Subcutaneous abdominal adipose tissue (tissue), 5 donors: Measurements from ENCODE around the gene ATP8B3.
A peak's percentile ranks its signal among the peaks of the same experiment; 100 is the strongest.

ENCODE experiments used
- H3K27ac ChIP-seq: one replicate; pipeline ENCODE4 v1.7.0; 2013; ENCODE audit warnings: low read depth, mild to moderate bottlenecking, inconsistent platforms, low read length, moderate library complexity
- H3K27me3 ChIP-seq, 5 donors: one replicate each; pipeline ENCODE4 v1.7.0; 2013; ENCODE audit warnings: low read length in 5 of 5, inconsistent platforms in 1 of 5; ENCODE audit not compliant: control insufficient read depth in 5 of 5, insufficient read depth in 4 of 5
- H3K36me3 ChIP-seq, 5 donors: one replicate each; pipeline ENCODE4 v1.7.0; 2013; ENCODE audit warnings: low read length in 5 of 5; ENCODE audit not compliant: control insufficient read depth in 5 of 5, insufficient read depth in 5 of 5
- H3K4me1 ChIP-seq, 5 donors: one replicate each; pipeline ENCODE4 v1.7.0; 2013; ENCODE audit warnings: low read length in 5 of 5, mild to moderate bottlenecking in 3 of 5, moderate library complexity in 1 of 5; ENCODE audit not compliant: control insufficient read depth in 5 of 5, insufficient read depth in 5 of 5
- H3K4me3 ChIP-seq, 5 donors: one replicate each; pipeline ENCODE4 v1.7.0; 2013; ENCODE audit warnings: low read length in 5 of 5, low read depth in 1 of 5
- H3K9ac ChIP-seq, 5 donors: one replicate each; pipeline ENCODE4 v1.7.0; 2013; ENCODE audit warnings: low read length in 5 of 5, mild to moderate bottlenecking in 4 of 5, moderate library complexity in 3 of 5
- H3K9me3 ChIP-seq, 5 donors: one replicate each; pipeline ENCODE4 v1.7.0; 2013; ENCODE audit warnings: low read length in 5 of 5; ENCODE audit not compliant: control insufficient read depth in 5 of 5
- donor health status: healthy.
- donor health status: healthy.
- donor health status: healthy.
- donor health status: healthy.
- donor health status: healthy.

ATP8B3 gene

GRCh38 chr19:1817553-1818179, 5.6 kb upstream of the ATP8B3 start:
- Histone ChIP-seq H3K4me3 (no peak overlapping the region), H3K4me1 (peaks cover 0 to 9% (median 8%) of the 10 kb centered on the region in 5 donors), H3K9me3 (no peaks in the 10 kb centered on the region), H3K9ac (no peak overlapping the region), H3K27ac (no peak overlapping the region), H3K27me3 (no peaks in the 10 kb centered on the region), H3K36me3 (peaks cover 0 to 79% (median 67%) of the 10 kb centered on the region in 5 donors)

- Histone ChIP-seq H3K4me3 (no peak overlapping the region), H3K36me3 (peaks cover 0 to 69% (median 58%) of the 10 kb centered on the region in 5 donors), H3K9me3 (no peaks in the 10 kb centered on the region), H3K4me1 (peaks cover 0 to 16% (median 14%) of the 10 kb centered on the region in 5 donors), H3K9ac (no peak overlapping the region), H3K27ac (no peak overlapping the region), H3K27me3 (no peaks in the 10 kb centered on the region)
These were observed 4.6 kb upstream of the ATP8B3 start for GRCh38 chr19:1816530-1817298.

- no peak overlapping the region for H3K27ac ChIP-seq
- H3K9ac ChIP-seq, result no peak overlapping the region
- H3K36me3 ChIP-seq, result peaks cover 0 to 61% (median 52%) of the 10 kb centered on the region in 5 donors
- peaks cover 0 to 20% (median 15%) of the 10 kb centered on the region in 5 donors for H3K4me1 ChIP-seq
- H3K27me3 ChIP-seq, result no peaks in the 10 kb centered on the region
- no peak overlapping the region for H3K4me3 ChIP-seq
- no peaks in the 10 kb centered on the region for H3K9me3 ChIP-seq
These were observed 3.8 kb upstream of the ATP8B3 start for GRCh38 chr19:1815605-1816529.

GRCh38 chr19:1814833-1815604, 2.9 kb upstream of the ATP8B3 start:
- no peak overlapping the region for H3K4me3 ChIP-seq
- H3K27ac ChIP-seq, result no peak overlapping the region
- H3K4me1 ChIP-seq, result peaks cover 0 to 20% (median 15%) of the 10 kb centered on the region in 5 donors
- H3K36me3 ChIP-seq, result peaks cover 0 to 52% (median 44%) of the 10 kb centered on the region in 5 donors
- no peaks in the 10 kb centered on the region for H3K9me3 ChIP-seq
- H3K9ac ChIP-seq, result no peak overlapping the region
- H3K27me3 ChIP-seq, result no peaks in the 10 kb centered on the region

- Histone ChIP-seq H3K36me3 (peaks cover 0 to 46% (median 38%) of the 10 kb centered on the region in 5 donors), H3K27ac (no peak overlapping the region), H3K9ac (no peak overlapping the region), H3K27me3 (no peaks in the 10 kb centered on the region), H3K4me1 (peaks cover 0 to 20% (median 15%) of the 10 kb centered on the region in 5 donors), H3K4me3 (no peak overlapping the region), H3K9me3 (no peaks in the 10 kb centered on the region)
These were observed 2.3 kb upstream of the ATP8B3 start for GRCh38 chr19:1814391-1814790.

GRCh38 chr19:1813192-1814182, 1.4 kb upstream of the ATP8B3 start:
- peak overlapping the region in 4 of 5 donors; percentile 5 to 73 (median 54) for H3K9ac ChIP-seq
- H3K27ac ChIP-seq, result no peak overlapping the region
- H3K36me3 ChIP-seq, result peaks cover 0 to 37% (median 30%) of the 10 kb centered on the region in 5 donors

GRCh38 chr19:1812426-1813191, 533 bp upstream of the ATP8B3 start:
- Histone ChIP-seq H3K4me1 (peaks cover 0 to 20% (median 15%) of the 10 kb centered on the region in 5 donors), H3K4me3 (peak overlapping the region; percentile 46 to 78 (median 65)), H3K27me3 (no peaks in the 10 kb centered on the region), H3K36me3 (peaks cover 0 to 28% (median 21%) of the 10 kb centered on the region in 5 donors), H3K9me3 (no peaks in the 10 kb centered on the region), H3K27ac (no peak overlapping the region), H3K9ac (peak overlapping the region in 4 of 5 donors; percentile 5 to 73 (median 54))

More at GRCh38 chr19:1813192-1814182, 1.4 kb upstream of the ATP8B3 start:
- H3K4me3 ChIP-seq, result peak overlapping the region; percentile 46 to 78 (median 65)
- no peaks in the 10 kb centered on the region for H3K27me3 ChIP-seq
- no peaks in the 10 kb centered on the region for H3K9me3 ChIP-seq
- H3K4me1 ChIP-seq, result peaks cover 0 to 20% (median 15%) of the 10 kb centered on the region in 5 donors

GRCh38 chr19:1811472-1811894, 593 bp downstream of the ATP8B3 start:
- Histone ChIP-seq H3K4me3 (peak overlapping the region in 2 of 5 donors; percentile 46 to 56), H3K4me1 (peaks cover 0 to 20% (median 15%) of the 10 kb centered on the region in 5 donors), H3K27ac (peak overlapping the region; percentile 40)

More at GRCh38 chr19:1811472-1811894, 593 bp downstream of the ATP8B3 start:
- Histone ChIP-seq H3K36me3 (peaks cover 0 to 17% (median 10%) of the 10 kb centered on the region in 5 donors), H3K9me3 (no peaks in the 10 kb centered on the region), H3K9ac (no peak overlapping the region), H3K27me3 (no peaks in the 10 kb centered on the region)
